Breast epithelium (tissue), 4 donors: ENCODE results near the gene SDK1. TPM values are rescaled to one million over a fixed set of nuclear protein-coding genes. Genes with fewer than 3 reads are reported as not detected.

Experiments
- DNase-seq, 2 donors: peaks; one replicate each; pipeline ENCODE4 v3.0.0-alpha.2; 2019; ENCODE audit warnings: low spot score in 2 of 2
- H3K27ac ChIP-seq, 2 donors: fragments of 200-600 bp; sonication (generic) in 1 of 2; one replicate each; pipeline ENCODE4 v1.5.1; 2016 to 2019; ENCODE audit warnings: mild to moderate bottlenecking in 1 of 2
- H3K27me3 ChIP-seq, 2 donors: fragments of 200-600 bp; sonication (generic) in 1 of 2; one replicate each; pipeline versions ENCODE4 v1.5.1 to v1.6.0; 2017 to 2019; ENCODE audit warnings: control low read depth in 1 of 2, mild to moderate bottlenecking in 1 of 2
- H3K36me3 ChIP-seq: fragments of 200-600 bp; one replicate; pipeline ENCODE4 v1.5.1; 2019
- H3K4me1 ChIP-seq, 2 donors: fragments of 200-600 bp; sonication (generic); one replicate each; pipeline ENCODE4 v1.5.1; 2016 to 2019; ENCODE audit warnings: control low read depth in 1 of 2
- H3K4me3 ChIP-seq, 3 donors: fragments of 200-600 bp; sonication (generic); 1 replicate in 2 of 3; 2 replicates in 1 of 3; pipeline ENCODE4 v1.5.1; 2016 to 2019; ENCODE audit warnings: mild to moderate bottlenecking in 3 of 3, moderate library complexity in 2 of 3
- H3K9me3 ChIP-seq, 2 donors: fragments of 200-600 bp; sonication (generic) in 1 of 2; one replicate each; pipeline ENCODE4 v1.5.1; 2016 to 2019; ENCODE audit warnings: control low read depth in 1 of 2
- CTCF ChIP-seq, 3 donors: fragments of 450-650 bp; IDR thresholded peaks; one replicate each; pipeline ENCODE4 v1.5.1; 2016 to 2017; ENCODE audit warnings: antibody characterized with exemption in 3 of 3, mild to moderate bottlenecking in 3 of 3, moderate library complexity in 3 of 3
- POLR2A ChIP-seq: fragments of 450-650 bp; IDR thresholded peaks from one replicate; pipeline ENCODE4 v1.6.1; 2016; ENCODE audit warnings: antibody characterized with exemption, mild to moderate bottlenecking, moderate library complexity
- POLR2AphosphoS5 ChIP-seq, 3 donors: sonication (generic); formaldehyde crosslinking; IDR thresholded peaks; one replicate each; pipeline ENCODE4 v1.6.1; 2017; ENCODE audit warnings: antibody characterized with exemption in 3 of 3
- intact Hi-C: fragments of 100-400 bp; cut with DNase I; formaldehyde crosslinking; loops from one replicate; pipeline ENCODE4 v1.15.1; 2023; ENCODE audit warnings: low total_unique reads
- total RNA-seq, 3 donors: library from RNA; depleted of rRNA; stranded (reverse); fragments of >200 nt; gene quantifications; one replicate each; pipeline ENCODE4 v1.1.0, GENCODE V29; 2016

The SDK1 gene
- total RNA-seq, 3 donors from 2014 or later, result 3.7 to 18.2 (median 6.6) TPM

- DNase-seq, result no peak
- Histone ChIP-seq H3K9me3 (no peaks in the 10 kb centered on the region), H3K4me3 (no peak overlapping the region), H3K4me1 (no peaks in the 10 kb centered on the region), H3K36me3 (no peaks in the 10 kb centered on the region), H3K27me3 (no peaks in the 10 kb centered on the region), H3K27ac (peak overlapping the region in 1 of 2 donors; percentile 53)
- TF ChIP-seq POLR2A, result no peak
- TF ChIP-seq POLR2AphosphoS5 (IDR thresholded peaks at IDR 0.05), result peak in 1 of 3 donors; percentile 36
- intact Hi-C loops, result no loop called here
Observed at GRCh38 chr7:3888096-3888495, 587.0 kb downstream of the SDK1 start.

- TF ChIP-seq POLR2AphosphoS5 (IDR thresholded peaks at IDR 0.05) (no peak), POLR2A (no peak), CTCF (IDR thresholded peaks at IDR 0.05) (no peak)
- intact Hi-C loops, result no loop called here
- Histone ChIP-seq H3K36me3 (no peaks in the 10 kb centered on the region), H3K9me3 (no peaks in the 10 kb centered on the region), H3K4me3 (no peak overlapping the region), H3K27me3 (no peaks in the 10 kb centered on the region), H3K4me1 (no peaks in the 10 kb centered on the region), H3K27ac (no peak overlapping the region)
- no peak for DNase-seq
Observed at GRCh38 chr7:3892157-3892556, 591.1 kb downstream of the SDK1 start.

GRCh38 chr7:3892686-3893085 is 591.6 kb downstream of the SDK1 start:
- no peaks in the 10 kb centered on the region for H3K4me1 ChIP-seq
- TF ChIP-seq CTCF (IDR thresholded peaks at IDR 0.05), result no peak
- TF ChIP-seq POLR2A, result no peak
- no peak for TF ChIP-seq POLR2AphosphoS5 (IDR thresholded peaks at IDR 0.05)
- H3K9me3 ChIP-seq, result no peaks in the 10 kb centered on the region
- H3K36me3 ChIP-seq, result no peaks in the 10 kb centered on the region
- H3K27me3 ChIP-seq, result no peaks in the 10 kb centered on the region
- intact Hi-C loops, result no loop called here
- H3K27ac ChIP-seq, result no peak overlapping the region
- H3K4me3 ChIP-seq, result no peak overlapping the region
- DNase-seq, result no peak

GRCh38 chr7:3893151-3893788 is 592.2 kb downstream of the SDK1 start:
- no peaks in the 10 kb centered on the region for H3K36me3 ChIP-seq
- H3K9me3 ChIP-seq, result no peaks in the 10 kb centered on the region
- intact Hi-C loops, result no loop called here
- no peak for DNase-seq
- no peak overlapping the region for H3K4me3 ChIP-seq
- H3K27me3 ChIP-seq, result no peaks in the 10 kb centered on the region
- TF ChIP-seq CTCF (IDR thresholded peaks at IDR 0.05) (no peak), POLR2A (no peak), POLR2AphosphoS5 (IDR thresholded peaks at IDR 0.05) (no peak)
- no peak overlapping the region for H3K27ac ChIP-seq
- H3K4me1 ChIP-seq, result no peaks in the 10 kb centered on the region

GRCh38 chr7:3893789-3894153 is 592.7 kb downstream of the SDK1 start:
- intact Hi-C loops, result no loop called here
- Histone ChIP-seq H3K4me3 (no peak overlapping the region), H3K36me3 (no peaks in the 10 kb centered on the region), H3K27me3 (no peaks in the 10 kb centered on the region), H3K9me3 (no peaks in the 10 kb centered on the region), H3K4me1 (no peaks in the 10 kb centered on the region), H3K27ac (no peak overlapping the region)
- TF ChIP-seq POLR2A (no peak), POLR2AphosphoS5 (IDR thresholded peaks at IDR 0.05) (no peak), CTCF (IDR thresholded peaks at IDR 0.05) (no peak)
- no peak for DNase-seq
